SU-DHL-6 (cell line): Measurements from ENCODE around the gene GFOD1.

Source experiments
- H2AFZ ChIP-seq: fragments of 200-600 bp; sonication (generic); 2 replicates; pipeline ENCODE4 v1.6.1; 2014; ENCODE audit warnings: low read depth, mild to moderate bottlenecking, moderate library complexity, mixed read lengths, antibody characterized with exemption, low read length; ENCODE audit not compliant: severe bottlenecking
- H3F3A ChIP-seq: fragments of 200-600 bp; shearing (Covaris generic); 2 replicates; pipeline ENCODE4 v1.6.0; 2016; ENCODE audit warnings: antibody characterized with exemption, mild to moderate bottlenecking; ENCODE audit not compliant: insufficient read depth
- H3K27ac ChIP-seq: fragments of 200-600 bp; sonication (generic); 2 replicates; pipeline ENCODE4 v1.5.1; 2016; ENCODE audit warnings: low read depth, mild to moderate bottlenecking, low read length, moderate library complexity, mixed read lengths
- H3K27me3 ChIP-seq: fragments of 200-600 bp; sonication (generic), shearing (Covaris generic); 2 replicates; pipeline ENCODE4 v1.6.0; 2014; ENCODE audit warnings: mild to moderate bottlenecking, low read length
- H3K36me3 ChIP-seq: fragments of 200-600 bp; sonication (generic); 2 replicates; pipeline ENCODE4 v1.6.1; 2014; ENCODE audit warnings: mild to moderate bottlenecking, low read length, mixed read lengths
- H3K4me2 ChIP-seq: fragments of 300-600, 200-600 bp; shearing (Covaris generic), sonication (generic); 2 replicates; pipeline ENCODE4 v1.6.0; 2014; ENCODE audit warnings: low read length, low read depth, mild to moderate bottlenecking; ENCODE audit not compliant: poor library complexity, severe bottlenecking
- H3K4me3 ChIP-seq: fragments of 200-600 bp; sonication (generic); 2 replicates; pipeline ENCODE4 v1.5.1; 2014; ENCODE audit warnings: antibody characterized with exemption, low read length, mild to moderate bottlenecking, mixed read lengths; ENCODE audit not compliant: insufficient read depth, poor library complexity, severe bottlenecking
- H3K79me2 ChIP-seq: fragments of 200-600 bp; sonication (generic); 2 replicates; pipeline ENCODE4 v1.6.1; 2014; ENCODE audit warnings: mild to moderate bottlenecking, low read length, moderate library complexity; ENCODE audit not compliant: insufficient read depth
- H3K9ac ChIP-seq: fragments of 200-600 bp; sonication (generic); 2 replicates; pipeline ENCODE4 v1.7.0; 2014; ENCODE audit warnings: mild to moderate bottlenecking, low read length
- H3K9me2 ChIP-seq: fragments of 200-600 bp; sonication (generic); replicated peaks from 2 replicates; pipeline ENCODE4 v1.6.1; 2014; ENCODE audit warnings: low read length; ENCODE audit not compliant: insufficient read depth
- H3K9me3 ChIP-seq: fragments of 200-600 bp; sonication (generic); 2 replicates; pipeline ENCODE4 v1.6.1; 2014; ENCODE audit warnings: low read length, mixed read lengths; ENCODE audit not compliant: insufficient read depth
- H4K20me1 ChIP-seq: fragments of 200-600 bp; sonication (generic); 2 replicates; pipeline ENCODE4 v1.6.1; 2014; ENCODE audit warnings: low read depth, mild to moderate bottlenecking, antibody characterized with exemption, low read length, moderate library complexity, mixed read lengths
- EZH2phosphoT487 ChIP-seq: fragments of 200-600 bp; sonication (generic), shearing (Covaris generic); conservative IDR thresholded peaks from 2 replicates; pipeline ENCODE4 v1.6.1; 2018; ENCODE audit warnings: mild to moderate bottlenecking, antibody characterized with exemption, low read length, moderate library complexity, mixed read lengths
- TF ChIP-seq, protein P1 (sequence below): fragments of 200-600 bp; sonication (generic); IDR thresholded peaks from one replicate; pipeline ENCODE4 v1.5.1; 2017; ENCODE audit warnings: antibody characterized with exemption, mild to moderate bottlenecking, low read length, moderate library complexity; ENCODE audit not compliant: insufficient read depth, poor library complexity, severe bottlenecking

The GFOD1 gene

DNA sequence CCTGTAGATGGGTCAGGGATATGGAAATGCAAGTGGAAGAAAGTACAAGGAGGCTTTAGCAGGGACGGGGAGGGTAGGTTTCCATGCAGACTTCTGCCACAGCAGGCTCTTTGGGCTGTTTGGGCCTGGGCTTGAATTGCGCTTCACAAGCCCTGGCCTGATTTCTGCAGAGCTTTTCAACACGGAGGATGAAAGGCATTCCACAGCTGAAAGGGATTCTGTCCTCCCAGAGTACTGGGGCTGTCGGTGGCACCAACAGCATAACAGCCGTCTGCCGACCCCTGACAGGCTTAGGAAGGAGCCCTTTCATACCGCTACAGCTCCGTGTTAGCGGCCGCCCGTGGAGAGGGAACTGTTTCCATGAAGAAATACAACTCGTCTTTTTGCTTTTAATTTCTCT lies 136.1 kb downstream of the GFOD1 start:
- TF ChIP-seq, protein P1, sequence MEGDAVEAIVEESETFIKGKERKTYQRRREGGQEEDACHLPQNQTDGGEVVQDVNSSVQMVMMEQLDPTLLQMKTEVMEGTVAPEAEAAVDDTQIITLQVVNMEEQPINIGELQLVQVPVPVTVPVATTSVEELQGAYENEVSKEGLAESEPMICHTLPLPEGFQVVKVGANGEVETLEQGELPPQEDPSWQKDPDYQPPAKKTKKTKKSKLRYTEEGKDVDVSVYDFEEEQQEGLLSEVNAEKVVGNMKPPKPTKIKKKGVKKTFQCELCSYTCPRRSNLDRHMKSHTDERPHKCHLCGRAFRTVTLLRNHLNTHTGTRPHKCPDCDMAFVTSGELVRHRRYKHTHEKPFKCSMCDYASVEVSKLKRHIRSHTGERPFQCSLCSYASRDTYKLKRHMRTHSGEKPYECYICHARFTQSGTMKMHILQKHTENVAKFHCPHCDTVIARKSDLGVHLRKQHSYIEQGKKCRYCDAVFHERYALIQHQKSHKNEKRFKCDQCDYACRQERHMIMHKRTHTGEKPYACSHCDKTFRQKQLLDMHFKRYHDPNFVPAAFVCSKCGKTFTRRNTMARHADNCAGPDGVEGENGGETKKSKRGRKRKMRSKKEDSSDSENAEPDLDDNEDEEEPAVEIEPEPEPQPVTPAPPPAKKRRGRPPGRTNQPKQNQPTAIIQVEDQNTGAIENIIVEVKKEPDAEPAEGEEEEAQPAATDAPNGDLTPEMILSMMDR, result no peak
- no peak for TF ChIP-seq EZH2phosphoT487
- Histone ChIP-seq H3F3A (peaks cover 7% of the 10 kb centered on the region), H3K27me3 (no peaks in the 10 kb centered on the region), H3K4me3 (no peak overlapping the region), H3K9ac (no peak overlapping the region), H2AFZ (no peak overlapping the region), H4K20me1 (no peaks in the 10 kb centered on the region), H3K36me3 (no peaks in the 10 kb centered on the region), H3K79me2 (no peaks in the 10 kb centered on the region), H3K27ac (no peak overlapping the region), H3K9me2 (no peaks in the 10 kb centered on the region), H3K9me3 (no peaks in the 10 kb centered on the region), H3K4me2 (no peak overlapping the region)

GRCh38 chr6:13349811-13350506 lies 137.4 kb downstream of the GFOD1 start:
- Histone ChIP-seq H3K9ac (no peak overlapping the region), H3K4me2 (no peak overlapping the region), H3K9me3 (no peaks in the 10 kb centered on the region), H2AFZ (no peak overlapping the region), H4K20me1 (no peaks in the 10 kb centered on the region), H3K36me3 (no peaks in the 10 kb centered on the region), H3K9me2 (no peaks in the 10 kb centered on the region), H3F3A (no peaks in the 10 kb centered on the region), H3K27ac (no peak overlapping the region), H3K79me2 (no peaks in the 10 kb centered on the region), H3K27me3 (no peaks in the 10 kb centered on the region), H3K4me3 (no peak overlapping the region)
- TF ChIP-seq, protein P1, result no peak
- TF ChIP-seq EZH2phosphoT487, result no peak

DNA sequence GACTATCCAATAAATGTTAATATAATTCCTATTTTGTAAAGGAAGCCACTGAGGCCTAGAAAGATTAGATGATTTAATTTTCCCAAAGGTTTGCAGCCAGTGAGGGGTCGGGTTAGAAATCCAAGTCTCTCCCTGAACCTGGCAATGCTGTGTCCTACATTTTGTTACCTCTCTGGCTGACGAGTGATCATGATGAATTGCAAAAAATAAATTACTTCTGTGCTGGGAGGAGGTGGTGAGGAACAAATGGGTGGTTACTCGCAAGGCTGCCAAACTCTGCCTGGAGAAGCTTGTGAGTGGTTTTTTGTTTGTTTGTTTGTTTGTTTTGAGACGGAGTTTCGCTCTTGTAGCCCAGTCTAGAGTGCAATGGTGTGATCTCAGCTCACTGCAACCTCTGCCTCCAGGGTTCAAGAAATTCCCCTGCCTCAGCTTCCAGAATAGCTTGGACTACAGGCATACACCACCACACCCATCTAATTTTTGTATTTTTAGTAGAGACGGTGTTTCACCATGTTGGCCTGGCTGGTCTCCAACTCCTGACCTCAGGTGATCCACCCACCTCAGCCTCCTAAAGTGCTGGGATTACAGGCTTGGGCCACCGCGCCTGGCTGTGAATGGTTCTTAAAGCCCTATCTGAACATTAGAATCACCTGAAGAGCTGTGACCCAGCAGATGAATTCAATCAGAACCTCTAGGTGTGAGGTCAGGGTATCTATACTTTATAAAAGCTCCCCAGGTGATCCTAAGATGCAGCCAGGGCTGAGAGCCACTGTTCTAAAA lies 138.9 kb downstream of the GFOD1 start:
- H3K36me3 ChIP-seq, result no peaks in the 10 kb centered on the region
- no peaks in the 10 kb centered on the region for H3K79me2 ChIP-seq
- H2AFZ ChIP-seq, result no peak overlapping the region
- H3K4me3 ChIP-seq, result no peak overlapping the region
- no peaks in the 10 kb centered on the region for H3K9me3 ChIP-seq
- no peaks in the 10 kb centered on the region for H3K9me2 ChIP-seq
- no peak for TF ChIP-seq EZH2phosphoT487
- TF ChIP-seq, protein P1, result no peak
- no peak overlapping the region for H3K9ac ChIP-seq
- H3K4me2 ChIP-seq, result no peak overlapping the region
- H4K20me1 ChIP-seq, result no peaks in the 10 kb centered on the region
- H3F3A ChIP-seq, result no peaks in the 10 kb centered on the region
- no peaks in the 10 kb centered on the region for H3K27me3 ChIP-seq
- H3K27ac ChIP-seq, result no peak overlapping the region
